Measurements from ENCODE around the gene METTL25B.
A peak's percentile ranks its signal among the peaks of the same experiment; 100 is the strongest.

The METTL25B gene

DNA sequence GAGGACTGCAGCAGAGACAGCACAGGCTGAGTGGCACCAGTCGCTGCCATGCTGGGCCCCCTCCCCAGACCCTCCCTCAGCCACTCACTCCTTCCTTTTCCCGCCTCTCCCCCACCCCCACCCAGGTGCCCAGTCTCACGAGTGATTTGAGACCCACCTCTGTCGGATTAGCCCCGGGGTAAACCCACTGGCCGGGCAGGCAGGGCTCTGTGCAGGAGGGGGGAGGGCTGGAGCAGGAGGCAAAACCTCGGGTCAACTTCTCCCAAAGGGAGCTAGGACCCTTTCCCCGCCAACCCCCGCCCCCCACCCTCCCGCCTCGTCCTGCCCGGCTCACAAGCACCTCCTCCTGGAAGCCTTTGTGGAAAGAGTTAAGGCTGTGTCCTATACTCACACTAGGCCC lies 16.1 kb downstream of the METTL25B start:
- H3K4me2 ChIP-seq (ENCODE audit: low read length), result no peak overlapping the region
- no peaks in the 10 kb centered on the region for H3K9me3 ChIP-seq (ENCODE audit: control insufficient read depth, insufficient read depth, low read length)
- peaks cover 14% of the 10 kb centered on the region; the same call in 1 of the 2 replicates for H4K20me1 ChIP-seq (ENCODE audit: control insufficient read depth, insufficient read depth, low read depth, low read length)
- H3K27ac ChIP-seq (ENCODE audit: low read depth, low read length), result no peak overlapping the region
- no peaks in the 10 kb centered on the region for H3K27me3 ChIP-seq (ENCODE audit: control insufficient read depth, low read length)
- H3K4me1 ChIP-seq (ENCODE audit: control insufficient read depth, low read length), result peaks cover 58% of the 10 kb centered on the region
- TF ChIP-seq EZH2phosphoT487 (IDR thresholded peaks at IDR 0.05; ENCODE audit: borderline replicate concordance, low read length), result no peak
- TF ChIP-seq, protein P1, sequence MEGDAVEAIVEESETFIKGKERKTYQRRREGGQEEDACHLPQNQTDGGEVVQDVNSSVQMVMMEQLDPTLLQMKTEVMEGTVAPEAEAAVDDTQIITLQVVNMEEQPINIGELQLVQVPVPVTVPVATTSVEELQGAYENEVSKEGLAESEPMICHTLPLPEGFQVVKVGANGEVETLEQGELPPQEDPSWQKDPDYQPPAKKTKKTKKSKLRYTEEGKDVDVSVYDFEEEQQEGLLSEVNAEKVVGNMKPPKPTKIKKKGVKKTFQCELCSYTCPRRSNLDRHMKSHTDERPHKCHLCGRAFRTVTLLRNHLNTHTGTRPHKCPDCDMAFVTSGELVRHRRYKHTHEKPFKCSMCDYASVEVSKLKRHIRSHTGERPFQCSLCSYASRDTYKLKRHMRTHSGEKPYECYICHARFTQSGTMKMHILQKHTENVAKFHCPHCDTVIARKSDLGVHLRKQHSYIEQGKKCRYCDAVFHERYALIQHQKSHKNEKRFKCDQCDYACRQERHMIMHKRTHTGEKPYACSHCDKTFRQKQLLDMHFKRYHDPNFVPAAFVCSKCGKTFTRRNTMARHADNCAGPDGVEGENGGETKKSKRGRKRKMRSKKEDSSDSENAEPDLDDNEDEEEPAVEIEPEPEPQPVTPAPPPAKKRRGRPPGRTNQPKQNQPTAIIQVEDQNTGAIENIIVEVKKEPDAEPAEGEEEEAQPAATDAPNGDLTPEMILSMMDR (IDR thresholded peaks at IDR 0.05; ENCODE audit: low read depth, low read length, poor library complexity, severe bottlenecking), result no peak
- H3K36me3 ChIP-seq (ENCODE audit: control insufficient read depth, low read length), result peaks cover 82% of the 10 kb centered on the region
- H3K4me3 ChIP-seq (ENCODE audit: low read length), result no peak overlapping the region
- no peaks in the 10 kb centered on the region for H3K9me2 ChIP-seq (replicated peaks; ENCODE audit: control insufficient read depth, low read length)
- peaks cover 62% of the 10 kb centered on the region for H3K79me2 ChIP-seq (ENCODE audit: control insufficient read depth, low read length)
- H3F3A ChIP-seq (ENCODE audit: control insufficient read depth, insufficient read depth), result peaks cover 33% of the 10 kb centered on the region

DNA sequence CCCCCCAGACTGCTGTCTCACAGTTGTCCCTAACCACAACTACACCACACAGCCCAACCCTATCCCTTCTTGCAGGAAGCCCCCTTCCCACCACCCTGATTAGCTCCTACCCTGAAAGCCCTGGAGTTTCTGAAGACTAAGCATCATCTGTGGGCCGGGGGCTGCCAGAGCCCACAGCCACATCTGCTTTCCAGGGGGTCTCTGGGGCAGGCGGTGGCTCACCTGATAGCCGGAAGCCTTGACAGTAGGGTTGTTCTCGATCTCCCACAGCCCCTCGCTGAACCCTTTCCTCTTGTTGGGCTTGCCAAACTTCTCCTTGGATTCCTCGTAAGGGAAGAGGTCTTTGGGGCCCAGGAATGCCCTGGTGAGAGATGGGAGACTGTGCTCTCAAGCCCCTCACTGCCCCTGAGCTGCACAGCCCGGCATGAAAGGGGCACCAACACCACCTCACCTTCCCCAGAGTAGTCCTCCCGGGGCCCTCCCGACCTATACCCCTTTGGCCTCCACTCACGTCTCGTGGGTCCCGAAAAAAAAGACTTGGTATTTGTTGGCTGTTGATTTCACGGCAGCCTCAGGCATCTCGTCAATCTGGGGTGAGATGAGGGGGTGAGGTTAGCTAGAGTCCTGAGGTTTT lies 16.6 kb downstream of the METTL25B start:
- Histone ChIP-seq H3K9me2 (replicated peaks; ENCODE audit: control insufficient read depth, low read length) (no peaks in the 10 kb centered on the region), H3K4me3 (ENCODE audit: low read length) (no peak overlapping the region), H3K4me1 (ENCODE audit: control insufficient read depth, low read length) (peaks cover 58% of the 10 kb centered on the region), H3F3A (ENCODE audit: control insufficient read depth, insufficient read depth) (peaks cover 33% of the 10 kb centered on the region), H4K20me1 (ENCODE audit: control insufficient read depth, insufficient read depth, low read depth, low read length) (peaks cover 17% of the 10 kb centered on the region; the same call in 1 of the 2 replicates), H3K27ac (ENCODE audit: low read depth, low read length) (no peak overlapping the region), H3K4me2 (ENCODE audit: low read length) (no peak overlapping the region), H3K79me2 (ENCODE audit: control insufficient read depth, low read length) (peaks cover 62% of the 10 kb centered on the region), H3K36me3 (ENCODE audit: control insufficient read depth, low read length) (peaks cover 83% of the 10 kb centered on the region), H3K27me3 (ENCODE audit: control insufficient read depth, low read length) (no peaks in the 10 kb centered on the region), H3K9me3 (ENCODE audit: control insufficient read depth, insufficient read depth, low read length) (no peaks in the 10 kb centered on the region)
- TF ChIP-seq EZH2phosphoT487 (IDR thresholded peaks at IDR 0.05; ENCODE audit: borderline replicate concordance, low read length), result no peak
- TF ChIP-seq, protein P1 (IDR thresholded peaks at IDR 0.05; ENCODE audit: low read depth, low read length, poor library complexity, severe bottlenecking), result no peak

DNA sequence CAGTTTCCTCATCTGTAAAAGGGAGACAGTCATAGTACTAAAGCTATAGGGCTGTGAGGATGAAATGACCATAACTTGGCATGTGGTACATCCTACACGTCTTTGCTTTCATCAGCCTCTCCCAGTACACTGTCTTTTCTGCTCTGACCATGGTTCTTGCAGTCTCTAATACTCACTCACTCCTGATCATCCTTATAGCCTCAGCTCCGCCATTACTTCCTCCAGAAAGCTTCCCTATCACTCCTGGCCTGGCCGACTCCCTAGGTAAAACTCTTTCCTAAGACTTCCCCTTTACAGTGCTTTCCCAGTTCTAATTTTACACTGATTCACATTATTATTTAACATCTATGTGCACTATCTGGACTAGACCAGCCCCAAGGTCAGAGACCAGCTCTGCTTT lies 17.6 kb downstream of the METTL25B start:
- Histone ChIP-seq H3K79me2 (ENCODE audit: control insufficient read depth, low read length) (peaks cover 63% of the 10 kb centered on the region), H4K20me1 (ENCODE audit: control insufficient read depth, insufficient read depth, low read depth, low read length) (peaks cover 20% of the 10 kb centered on the region; the same call in 1 of the 2 replicates), H3K9me3 (ENCODE audit: control insufficient read depth, insufficient read depth, low read length) (no peaks in the 10 kb centered on the region)

More for the DNA sequence above, 17.6 kb downstream of the METTL25B start:
- no peak overlapping the region for H3K4me3 ChIP-seq (ENCODE audit: low read length)
- H3K27me3 ChIP-seq (ENCODE audit: control insufficient read depth, low read length), result no peaks in the 10 kb centered on the region
- H3K4me2 ChIP-seq (ENCODE audit: low read length), result 0 out of 2 replicates have a peak overlapping the region, but pooled peaks have one; percentile 62
- TF ChIP-seq EZH2phosphoT487 (IDR thresholded peaks at IDR 0.05; ENCODE audit: borderline replicate concordance, low read length), result no peak
- TF ChIP-seq, protein P1 (IDR thresholded peaks at IDR 0.05; ENCODE audit: low read depth, low read length, poor library complexity, severe bottlenecking), result no peak
- peaks cover 31% of the 10 kb centered on the region for H3F3A ChIP-seq (ENCODE audit: control insufficient read depth, insufficient read depth)
- H3K36me3 ChIP-seq (ENCODE audit: control insufficient read depth, low read length), result peaks cover 84% of the 10 kb centered on the region
- H3K27ac ChIP-seq (ENCODE audit: low read depth, low read length), result no peak overlapping the region
- H3K9me2 ChIP-seq (replicated peaks; ENCODE audit: control insufficient read depth, low read length), result no peaks in the 10 kb centered on the region
- H3K4me1 ChIP-seq (ENCODE audit: control insufficient read depth, low read length), result peaks cover 58% of the 10 kb centered on the region
